GM19025 (cell line): ENCODE measurements around the gene EIF4B.
"Not testable (repeated sequence)": the region's sequence is repeated elsewhere in the genome, so short reads cannot be mapped to it uniquely, and the experiment has no call there.

ENCODE experiments used
- ATAC-seq: cut with Tn5 transposase; IDR thresholded peaks from one replicate; pipeline ENCODE4 v1.9.1; 2021; ENCODE audit warnings: mild to moderate bottlenecking, low read depth, moderate library complexity; ENCODE audit not compliant: unreplicated experiment

EIF4B gene

GRCh38 chr12:53005986-53006809 lies at the start of gene EIF4B:
Gene EIF4B (plus strand): TSS chr12:53006456. CDS start chr12:53006484, 28 bp downstream.
- peak; percentile 95 for ATAC-seq

- ATAC-seq, result no peak
Observed at GRCh38 chr12:52956987-52957386, 49.3 kb upstream of the EIF4B start.

- ATAC-seq, result no peak
Observed at GRCh38 chr12:52964556-52965336, 41.5 kb upstream of the EIF4B start.

- no peak for ATAC-seq
Observed at GRCh38 chr12:52965337-52965731, 40.9 kb upstream of the EIF4B start.

- ATAC-seq, result no peak
Observed at GRCh38 chr12:52969166-52969795, 37.0 kb upstream of the EIF4B start.

- ATAC-seq, result no peak
Observed at GRCh38 chr12:52969828-52970569, 36.3 kb upstream of the EIF4B start.

- no peak for ATAC-seq
Observed at GRCh38 chr12:52971679-52972329, 34.5 kb upstream of the EIF4B start.

GRCh38 chr12:52975204-52975603 lies 31.1 kb upstream of the EIF4B start:
- no peak for ATAC-seq

- no peak for ATAC-seq
Observed at GRCh38 chr12:52975820-52976573, 30.3 kb upstream of the EIF4B start.

- ATAC-seq, result no peak
Observed at GRCh38 chr12:52976574-52977071, 29.6 kb upstream of the EIF4B start.

- ATAC-seq, result no peak
Observed at GRCh38 chr12:52977170-52977569, 29.1 kb upstream of the EIF4B start.

- ATAC-seq, result no peak
Observed at GRCh38 chr12:52980096-52980649, 26.1 kb upstream of the EIF4B start.

- ATAC-seq, result peak; percentile 79
Observed at GRCh38 chr12:52980650-52981423, 25.4 kb upstream of the EIF4B start.

GRCh38 chr12:52984136-52984535 lies 22.1 kb upstream of the EIF4B start:
- ATAC-seq, result no peak

- no peak for ATAC-seq
Observed at GRCh38 chr12:52988898-52989297, 17.4 kb upstream of the EIF4B start.

GRCh38 chr12:52990206-52990605 lies 16.1 kb upstream of the EIF4B start:
- no peak for ATAC-seq

GRCh38 chr12:52992240-52992639 lies 14.0 kb upstream of the EIF4B start:
- ATAC-seq, result not testable (repeated sequence)
